ENCODE results near the gene COPRS. TPM values are rescaled to one million over a fixed set of nuclear protein-coding genes. Genes with fewer than 3 reads are reported as not detected.

COPRS gene
- total and polyA plus RNA-seq, 4 experiments from 2014 or later: 3.3 to 13.2 (median 7.8) TPM

- no peak for DNase-seq
- Mint-ChIP-seq H3K4me3 (no peak overlapping the region), H3K4me1 (peaks cover 6 to 14% (median 8%) of the 10 kb centered on the region in 4 donors), H3K36me3 (peaks cover 0 to 6% of the 10 kb centered on the region in 2 donors), H3K9me3 (no peaks in the 10 kb centered on the region), H3K27me3 (no peaks in the 10 kb centered on the region), H3K27ac (no peak overlapping the region)
- no peaks in the 10 kb centered on the region for H3K27me3 ChIP-seq (ENCODE audit: insufficient read depth, low read length)
- POLR2A ChIA-PET (ENCODE audit: partially characterized antibody): no interaction called here
- no peaks in the 10 kb centered on the region for H3K9me3 ChIP-seq (ENCODE audit: control insufficient read depth in 1 of 2, low read length in 2 of 2)
- H3K36me3 ChIP-seq (ENCODE audit: insufficient read depth, low read length): no peaks in the 10 kb centered on the region
- H3K4me3 ChIP-seq (ENCODE audit: low read length in 2 of 2): no peak overlapping the region
- CTCF ChIA-PET (ENCODE audit: partially characterized antibody): interaction anchor here (3.6 kb wide), 1 partner anchor 11 kb away, joined by 11 read pairs; no protein-coding TSS in a partner anchor
- H3K27ac ChIP-seq (ENCODE audit: low read depth, low read length): no peak overlapping the region
- intact Hi-C loops (cut with micrococcal nuclease): no loop called here
- peaks cover 8% of the 10 kb centered on the region for H3K4me1 ChIP-seq (ENCODE audit: insufficient read depth, low read length)
These were observed 5.1 kb downstream of the COPRS start for GRCh38 chr17:31853911-31854470.

GRCh38 chr17:31845291-31845690 lies 13.8 kb downstream of the COPRS start:
- no peaks in the 10 kb centered on the region for H3K9me3 Mint-ChIP-seq
- no peaks in the 10 kb centered on the region for H3K4me1 Mint-ChIP-seq
- H3K36me3 Mint-ChIP-seq: no peaks in the 10 kb centered on the region
- Histone ChIP-seq H3K27me3 (ENCODE audit: insufficient read depth, low read length) (no peaks in the 10 kb centered on the region), H3K36me3 (ENCODE audit: insufficient read depth, low read length) (no peaks in the 10 kb centered on the region), H3K4me3 (ENCODE audit: low read length in 2 of 2) (no peak overlapping the region), H3K9me3 (ENCODE audit: control insufficient read depth in 1 of 2, low read length in 2 of 2) (no peaks in the 10 kb centered on the region), H3K4me1 (ENCODE audit: insufficient read depth, low read length) (peaks cover 6% of the 10 kb centered on the region), H3K27ac (ENCODE audit: low read depth, low read length) (no peak overlapping the region)
- ChIA-PET CTCF (ENCODE audit: partially characterized antibody) (interaction anchor here (0.7 to 2.2 kb wide), 4 partner anchors 287 to 406 kb away, joined by 3 to 8 read pairs (median 3); no protein-coding TSS in a partner anchor), POLR2A (ENCODE audit: partially characterized antibody) (no interaction called here)
- H3K4me3 Mint-ChIP-seq: no peak overlapping the region
- intact Hi-C loops (cut with micrococcal nuclease): no loop called here
- peaks cover under 1 to 3% of the 10 kb centered on the region in 2 donors for H3K27me3 Mint-ChIP-seq
- peak overlapping the region in 1 of 7 donors; percentile 6 for H3K27ac Mint-ChIP-seq
- no peak for DNase-seq

- H3K27me3 Mint-ChIP-seq: peaks cover 8 to 14% of the 10 kb centered on the region in 2 donors
- no peaks in the 10 kb centered on the region for H3K4me1 Mint-ChIP-seq
- H3K27me3 ChIP-seq (ENCODE audit: insufficient read depth, low read length): no peaks in the 10 kb centered on the region
- H3K27ac ChIP-seq (ENCODE audit: low read depth, low read length): no peak overlapping the region
- no peak overlapping the region for H3K4me3 ChIP-seq (ENCODE audit: low read length in 2 of 2)
- H3K27ac Mint-ChIP-seq: no peak overlapping the region
- CTCF ChIA-PET (ENCODE audit: partially characterized antibody): interaction anchor here (0.6 to 3.7 kb wide), 23 partner anchors 9 to 472 kb away, joined by 3 to 27 read pairs (median 4); partner anchors contain the start of genes RAB11FIP4 and UTP6
- H3K36me3 ChIP-seq (ENCODE audit: insufficient read depth, low read length): no peaks in the 10 kb centered on the region
- intact Hi-C loops (cut with micrococcal nuclease): loop anchor here (2.0 kb wide), 1 partner anchor 318 kb away; no protein-coding TSS in a partner anchor
- no peak overlapping the region for H3K4me3 Mint-ChIP-seq
- DNase-seq: no peak
- no peaks in the 10 kb centered on the region for H3K9me3 Mint-ChIP-seq
- H3K9me3 ChIP-seq (ENCODE audit: control insufficient read depth in 1 of 2, low read length in 2 of 2): no peaks in the 10 kb centered on the region
- H3K36me3 Mint-ChIP-seq: no peaks in the 10 kb centered on the region
- peaks cover 6% of the 10 kb centered on the region for H3K4me1 ChIP-seq (ENCODE audit: insufficient read depth, low read length)
- POLR2A ChIA-PET (ENCODE audit: partially characterized antibody): no interaction called here
These were observed 15.8 kb downstream of the COPRS start for GRCh38 chr17:31843070-31843745.

GRCh38 chr17:31842195-31843069 lies 16.6 kb downstream of the COPRS start:
- H3K4me1 Mint-ChIP-seq: no peaks in the 10 kb centered on the region
- DNase-seq: peak; percentile 53 to 60 (median 58)
- Histone ChIP-seq H3K9me3 (ENCODE audit: control insufficient read depth in 1 of 2, low read length in 2 of 2) (no peaks in the 10 kb centered on the region), H3K4me3 (ENCODE audit: low read length in 2 of 2) (no peak overlapping the region), H3K27me3 (ENCODE audit: insufficient read depth, low read length) (no peaks in the 10 kb centered on the region), H3K4me1 (ENCODE audit: insufficient read depth, low read length) (peaks cover 6% of the 10 kb centered on the region), H3K27ac (ENCODE audit: low read depth, low read length) (no peak overlapping the region), H3K36me3 (ENCODE audit: insufficient read depth, low read length) (no peaks in the 10 kb centered on the region)
- intact Hi-C loops (cut with micrococcal nuclease): loop anchor here (1.0 to 2.0 kb wide), 2 partner anchors 284 to 318 kb away; no protein-coding TSS in a partner anchor
- no peaks in the 10 kb centered on the region for H3K36me3 Mint-ChIP-seq
- H3K27ac Mint-ChIP-seq: no peak overlapping the region
- POLR2A ChIA-PET (ENCODE audit: partially characterized antibody): no interaction called here
- no peak overlapping the region for H3K4me3 Mint-ChIP-seq
- CTCF ChIA-PET (ENCODE audit: partially characterized antibody): interaction anchor here (0.6 to 3.7 kb wide), 27 partner anchors 10 to 474 kb away, joined by 3 to 27 read pairs (median 4); partner anchors contain the start of genes RAB11FIP4 and UTP6
- H3K27me3 Mint-ChIP-seq: peaks cover 8 to 17% of the 10 kb centered on the region in 2 donors
- no peaks in the 10 kb centered on the region for H3K9me3 Mint-ChIP-seq

GRCh38 chr17:31841850-31842194 lies 17.2 kb downstream of the COPRS start:
- H3K4me3 Mint-ChIP-seq: no peak overlapping the region
- H3K27me3 Mint-ChIP-seq: peaks cover 10 to 17% of the 10 kb centered on the region in 2 donors
- Histone ChIP-seq H3K36me3 (ENCODE audit: insufficient read depth, low read length) (no peaks in the 10 kb centered on the region), H3K27me3 (ENCODE audit: insufficient read depth, low read length) (no peaks in the 10 kb centered on the region), H3K4me1 (ENCODE audit: insufficient read depth, low read length) (peaks cover 6% of the 10 kb centered on the region), H3K9me3 (ENCODE audit: control insufficient read depth in 1 of 2, low read length in 2 of 2) (no peaks in the 10 kb centered on the region), H3K4me3 (ENCODE audit: low read length in 2 of 2) (no peak overlapping the region), H3K27ac (ENCODE audit: low read depth, low read length) (no peak overlapping the region)
- intact Hi-C loops (cut with micrococcal nuclease): loop anchor here (1.0 to 2.0 kb wide), 2 partner anchors 284 to 317 kb away; no protein-coding TSS in a partner anchor
- no peaks in the 10 kb centered on the region for H3K4me1 Mint-ChIP-seq
- CTCF ChIA-PET (ENCODE audit: partially characterized antibody): interaction anchor here (0.9 to 3.7 kb wide), 20 partner anchors 9 to 473 kb away, joined by 3 to 27 read pairs (median 6); partner anchors contain the start of gene RAB11FIP4
- no peak for DNase-seq
- POLR2A ChIA-PET (ENCODE audit: partially characterized antibody): no interaction called here
- H3K27ac Mint-ChIP-seq: no peak overlapping the region
- H3K9me3 Mint-ChIP-seq: no peaks in the 10 kb centered on the region
- no peaks in the 10 kb centered on the region for H3K36me3 Mint-ChIP-seq

- Histone ChIP-seq H3K4me3 (ENCODE audit: low read length in 2 of 2) (no peak overlapping the region), H3K27me3 (ENCODE audit: insufficient read depth, low read length) (no peaks in the 10 kb centered on the region), H3K9me3 (ENCODE audit: control insufficient read depth in 1 of 2, low read length in 2 of 2) (no peaks in the 10 kb centered on the region), H3K36me3 (ENCODE audit: insufficient read depth, low read length) (no peaks in the 10 kb centered on the region), H3K4me1 (ENCODE audit: insufficient read depth, low read length) (peaks cover 6% of the 10 kb centered on the region), H3K27ac (ENCODE audit: low read depth, low read length) (no peak overlapping the region)
- ChIA-PET POLR2A (ENCODE audit: partially characterized antibody) (no interaction called here), CTCF (ENCODE audit: partially characterized antibody) (interaction anchor here (0.6 kb wide), 1 partner anchor 669 kb away, joined by 3 read pairs; no protein-coding TSS in a partner anchor)
- Mint-ChIP-seq H3K4me3 (no peak overlapping the region), H3K4me1 (peaks cover 0 to 5% (median 1%) of the 10 kb centered on the region in 4 donors), H3K9me3 (peaks cover 0 to 2% (median 0%) of the 10 kb centered on the region in 8 donors), H3K27me3 (peaks cover 10 to 19% of the 10 kb centered on the region in 2 donors), H3K27ac (no peak overlapping the region), H3K36me3 (no peaks in the 10 kb centered on the region)
- intact Hi-C loops (cut with micrococcal nuclease): no loop called here
- DNase-seq: no peak
These were observed 20.3 kb downstream of the COPRS start for GRCh38 chr17:31838636-31839225.

Measured in CD4-positive, alpha-beta memory T cell (primary cell).